GM10266 (cell line): ENCODE measurements around the gene HIPK2.

Source experiments
- DNase-seq: peaks from one replicate; pipeline ENCODE4 v3.0.0; 2012; ENCODE audit errors: extremely low spot score
- CTCF ChIP-seq: IDR thresholded peaks from 2 replicates; pipeline ENCODE4 v1.5.1; 2012; ENCODE audit warnings: mild to moderate bottlenecking, low read depth; ENCODE audit not compliant: control insufficient read depth, insufficient read depth; ENCODE audit errors: missing control alignments

Gene HIPK2

GRCh38 chr7:139587535-139587934 is 190.3 kb downstream of the HIPK2 start:
- TF ChIP-seq CTCF: no peak
- DNase-seq: no peak

GRCh38 chr7:139586286-139586685 is 191.5 kb downstream of the HIPK2 start:
- no peak for TF ChIP-seq CTCF

GRCh38 chr7:139585042-139585441 is 192.8 kb downstream of the HIPK2 start:
- no peak for DNase-seq
- TF ChIP-seq CTCF: no peak

More at GRCh38 chr7:139586286-139586685, 191.5 kb downstream of the HIPK2 start:
- no peak for DNase-seq

GRCh38 chr7:139583826-139584553 is 193.8 kb downstream of the HIPK2 start:
- TF ChIP-seq CTCF: no peak
- DNase-seq: no peak

- DNase-seq: no peak
- TF ChIP-seq CTCF: no peak
Observed at GRCh38 chr7:139582671-139583155, 195.1 kb downstream of the HIPK2 start.

GRCh38 chr7:139582130-139582650 is 195.6 kb downstream of the HIPK2 start:
- no peak for TF ChIP-seq CTCF
- no peak for DNase-seq

- no peak for TF ChIP-seq CTCF
- no peak for DNase-seq
Observed at GRCh38 chr7:139580435-139580834, 197.4 kb downstream of the HIPK2 start.
